B cell (primary cell): ENCODE measurements around the gene PKDREJ. TPM values are rescaled to one million over a fixed set of nuclear protein-coding genes. Genes with fewer than 3 reads are reported as not detected.

Source experiments
- ATAC-seq: fragments of 200-7000 bp; cut with Tn5 transposase; one replicate; pipeline ENCODE4 v1.10.0; 2021; ENCODE audit warnings: low read depth, mild to moderate bottlenecking, moderate number of reproducible peaks, moderate library complexity
- CTCF ChIA-PET: fragments of 350-600 bp; sonication (Branson Sonifier 250); formaldehyde crosslinking; loops from one replicate; lab custom pipeline; 2021; ENCODE audit warnings: antibody characterized with exemption, inconsistent platforms; lab: Charles Lee
- POLR2A ChIA-PET: fragments of 350-600 bp; sonication (Branson Sonifier 250); formaldehyde crosslinking; loops from one replicate; lab custom pipeline; 2021; ENCODE audit warnings: antibody characterized with exemption; lab: Charles Lee
- DNase-seq: peaks from one replicate; pipeline ENCODE4 v3.0.0; 2013
- H2AFZ ChIP-seq: 2 replicates; pipeline ENCODE4 v1.6.1; 2012; ENCODE audit warnings: mild to moderate bottlenecking, low read depth, low read length; ENCODE audit not compliant: insufficient read depth, poor library complexity, severe bottlenecking
- H3K27ac ChIP-seq, 2 donors: 1 replicate in 1 of 2; 2 replicates in 1 of 2; pipeline ENCODE4 v1.5.1; 2012 to 2013; ENCODE audit warnings: low read length in 2 of 2, mild to moderate bottlenecking in 2 of 2, moderate library complexity in 1 of 2
- H3K27me3 ChIP-seq, 4 experiments: fragments of 200-600 bp in 1 of 4; sonication (generic) in 1 of 4; replicated peaks in 1 of 4; 1 replicate in 2 of 4; 2 replicates in 2 of 4; pipeline versions ENCODE4 v1.6.1 to v1.7.0; 2013 to 2016; ENCODE audit warnings: low read length in 3 of 4, mild to moderate bottlenecking in 2 of 4, mixed read lengths in 1 of 4, moderate library complexity in 1 of 4; ENCODE audit not compliant: insufficient read depth in 4 of 4, control insufficient read depth in 3 of 4; ENCODE audit errors: control extremely low read depth in 1 of 4
- H3K36me3 ChIP-seq, 2 experiments: replicated peaks in 1 of 2; 1 replicate in 1 of 2; 2 replicates in 1 of 2; pipeline versions ENCODE4 v1.6.1 to v1.7.1; 2013; ENCODE audit warnings: low read length in 1 of 2; ENCODE audit not compliant: insufficient read depth in 2 of 2, control insufficient read depth in 1 of 2; ENCODE audit errors: control extremely low read depth in 1 of 2, extremely low read depth in 1 of 2
- H3K4me1 ChIP-seq, 2 donors: fragments of 200-600 bp in 1 of 2; sonication (generic) in 1 of 2; 1 replicate in 1 of 2; 2 replicates in 1 of 2; pipeline versions ENCODE4 v1.5.1 to v1.6.1; 2013 to 2017; ENCODE audit warnings: low read length in 2 of 2; ENCODE audit not compliant: control insufficient read depth in 2 of 2, insufficient read depth in 2 of 2
- H3K4me2 ChIP-seq: replicated peaks from 2 replicates; pipeline ENCODE3; 2012; ENCODE audit warnings: mild to moderate bottlenecking, low read depth, low read length; ENCODE audit not compliant: poor library complexity, severe bottlenecking
- H3K4me3 ChIP-seq, 5 experiments: fragments of 200-600 bp in 1 of 5; sonication (generic) in 1 of 5; 1 replicate in 3 of 5; 2 replicates in 2 of 5; pipeline versions ENCODE4 v1.5.1 to v1.7.0; 2011 to 2016; ENCODE audit warnings: low read length in 4 of 5, mild to moderate bottlenecking in 4 of 5, low read depth in 2 of 5, control low read depth in 1 of 5, moderate library complexity in 1 of 5; ENCODE audit not compliant: insufficient read depth in 1 of 5; ENCODE audit errors: control extremely low read depth in 1 of 5, extremely low read depth in 1 of 5
- H3K79me2 ChIP-seq: fragments of 200-600 bp; sonication (generic); one replicate; pipeline ENCODE4 v1.6.0; 2016; ENCODE audit warnings: low read length; ENCODE audit not compliant: control insufficient read depth, insufficient read depth
- H3K9ac ChIP-seq: fragments of 200-600 bp; sonication (generic); 2 replicates; pipeline ENCODE4 v1.6.1; 2017; ENCODE audit warnings: mild to moderate bottlenecking, low read length, moderate library complexity
- H3K9me3 ChIP-seq, 3 donors: one replicate each; pipeline versions ENCODE4 v1.6.1 to v1.7.1; 2013; ENCODE audit warnings: low read length in 2 of 3; ENCODE audit not compliant: control insufficient read depth in 2 of 3, insufficient read depth in 1 of 3; ENCODE audit errors: control extremely low read depth in 1 of 3
- H4K20me1 ChIP-seq: 2 replicates; pipeline ENCODE4 v1.6.0; 2012; ENCODE audit warnings: mild to moderate bottlenecking, low read length; ENCODE audit not compliant: insufficient read depth, control insufficient read depth, poor library complexity, severe bottlenecking
- H3K27ac Mint-ChIP-seq: one replicate; pipeline ENCODE4 v1.8.0; 2021; ENCODE audit warnings: mixed read lengths
- H3K27me3 Mint-ChIP-seq: one replicate; pipeline ENCODE4 v1.8.0; 2021; ENCODE audit warnings: mixed read lengths
- H3K4me1 Mint-ChIP-seq: one replicate; pipeline ENCODE4 v1.8.0; 2021; ENCODE audit warnings: mixed read lengths
- H3K4me3 Mint-ChIP-seq: one replicate; pipeline ENCODE4 v1.8.0; 2021; ENCODE audit warnings: mixed read lengths
- H3K9me3 Mint-ChIP-seq: one replicate; pipeline ENCODE4 v1.8.0; 2022; ENCODE audit warnings: mixed read lengths; ENCODE audit not compliant: insufficient read depth
- CTCF ChIP-seq: fragments of 200-600 bp; IDR thresholded peaks from one replicate; pipeline ENCODE4 v1.8.0; 2022; ENCODE audit warnings: antibody characterized with exemption, mild to moderate bottlenecking
- EZH2 ChIP-seq: IDR thresholded peaks from 2 replicates; pipeline ENCODE4 v1.6.1; 2012; ENCODE audit warnings: borderline replicate concordance, low read depth, mild to moderate bottlenecking, moderate library complexity, low read length; ENCODE audit not compliant: insufficient read depth, poor library complexity, severe bottlenecking
- WGBS: methylation state at CpG from one replicate; pipeline ENCODE4 v1.1.5; 2013; ENCODE audit warnings: missing lambda C conversion rate; ENCODE audit not compliant: insufficient coverage; 5-methylcytosine and 5-hydroxymethylcytosine counted together
- intact Hi-C: fragments of 100-400 bp; cut with micrococcal nuclease; formaldehyde crosslinking; loops from one replicate; pipeline ENCODE4 v1.10.0; 2022
- polyA plus RNA-seq: library from polyadenylated mRNA; depleted of rRNA; stranded (reverse); fragments of >200 nt; gene quantifications from 2 replicates; pipeline ENCODE4 v1.2.3, GENCODE V29; 2012
- total RNA-seq, 2 donors: library from RNA; stranded (reverse); fragments of 120-200 nt in 1 of 2; gene quantifications; 1 replicate in 1 of 2; 2 replicates in 1 of 2; pipeline versions ENCODE4 v1.2.3 to v1.2.4, GENCODE V29; 2013 to 2022

PKDREJ gene
- total and polyA plus RNA-seq, 2 donors (not counting 1 experiment from before 2014, with no cell fraction given), result not detected

GRCh38 chr22:46220921-46221320 lies 42.2 kb downstream of the PKDREJ start:
- H3K27ac Mint-ChIP-seq, result no peak overlapping the region
- intact Hi-C loops, result no loop called here

GRCh38 chr22:46219636-46220035 lies 43.5 kb downstream of the PKDREJ start:
- H3K4me3 Mint-ChIP-seq, result no peak overlapping the region
- CTCF ChIA-PET, result no interaction called here

More at GRCh38 chr22:46220921-46221320, 42.2 kb downstream of the PKDREJ start:
- Histone ChIP-seq H4K20me1 (no peaks in the 10 kb centered on the region), H3K79me2 (no peaks in the 10 kb centered on the region), H3K4me1 (no peaks in the 10 kb centered on the region), H3K27ac (no peak overlapping the region), H3K9ac (no peak overlapping the region), H3K4me3 (no peak overlapping the region), H3K9me3 (no peaks in the 10 kb centered on the region), H3K27me3 (no peaks in the 10 kb centered on the region), H3K36me3 (peaks cover 8 to 17% of the 10 kb centered on the region in 2 experiments), H3K4me2 (no peak overlapping the region), H2AFZ (no peak overlapping the region)
- ATAC-seq (no peak), DNase-seq (no peak)
- WGBS, result 39% methylated on average over 3 of the region's 5 CpGs
- H3K4me3 Mint-ChIP-seq, result no peak overlapping the region
- POLR2A ChIA-PET, result no interaction called here
- TF ChIP-seq CTCF (no peak), EZH2 (no peak)
- H3K27me3 Mint-ChIP-seq, result no peaks in the 10 kb centered on the region
- CTCF ChIA-PET, result no interaction called here
- no peaks in the 10 kb centered on the region for H3K9me3 Mint-ChIP-seq
- H3K4me1 Mint-ChIP-seq, result peaks cover 4% of the 10 kb centered on the region

More at GRCh38 chr22:46219636-46220035, 43.5 kb downstream of the PKDREJ start:
- Histone ChIP-seq H3K4me3 (no peak overlapping the region), H3K36me3 (peaks cover 8 to 29% of the 10 kb centered on the region in 2 experiments), H3K4me2 (no peak overlapping the region), H3K27ac (no peak overlapping the region), H3K79me2 (no peaks in the 10 kb centered on the region), H4K20me1 (no peaks in the 10 kb centered on the region), H3K9me3 (no peaks in the 10 kb centered on the region), H3K4me1 (no peaks in the 10 kb centered on the region), H2AFZ (no peak overlapping the region), H3K27me3 (no peaks in the 10 kb centered on the region), H3K9ac (no peak overlapping the region)
- intact Hi-C loops, result no loop called here
- POLR2A ChIA-PET, result no interaction called here
- Mint-ChIP-seq H3K27me3 (no peaks in the 10 kb centered on the region), H3K27ac (no peak overlapping the region), H3K4me1 (peaks cover 4% of the 10 kb centered on the region), H3K9me3 (no peaks in the 10 kb centered on the region)
- TF ChIP-seq EZH2 (no peak), CTCF (no peak)
- no peak for ATAC-seq
- DNase-seq, result no peak
- 84% methylated on average over 9 of the region's 10 CpGs for WGBS
